RWPE2 (cell line): Measurements from ENCODE around the gene NAA15.
"Not testable (repeated sequence)": the region's sequence is repeated elsewhere in the genome, so short reads cannot be mapped to it uniquely, and the experiment has no call there.

ENCODE experiments used
- ATAC-seq: fragments of 200-7000 bp; cut with Tn5 transposase; 3 replicates; pipeline ENCODE4 v1.9.1; 2021; ENCODE audit warnings: low read depth
- DNase-seq: peaks from one replicate; pipeline ENCODE4 v3.0.0-alpha.2; 2020; ENCODE audit warnings: low spot score
- H3K27ac ChIP-seq: fragments of 450-650 bp; 2 replicates; pipeline ENCODE4 v1.5.1; 2017; ENCODE audit warnings: mild to moderate bottlenecking; ENCODE audit not compliant: poor library complexity, severe bottlenecking
- H3K27me3 ChIP-seq: fragments of 250-450 bp; sonication (Bioruptor Pico); 2 replicates; pipeline ENCODE4 v1.5.1; 2021; ENCODE audit warnings: mild to moderate bottlenecking, moderate library complexity; ENCODE audit not compliant: insufficient read depth, poor library complexity, severe bottlenecking
- H3K36me3 ChIP-seq: fragments of 250-450 bp; sonication (Bioruptor Pico); 2 replicates; pipeline ENCODE4 v1.5.1; 2020; ENCODE audit warnings: low read depth, mild to moderate bottlenecking, moderate library complexity
- H3K4me1 ChIP-seq: fragments of 250-450 bp; sonication (Bioruptor Pico); 2 replicates; pipeline ENCODE4 v1.5.1; 2021; ENCODE audit warnings: mild to moderate bottlenecking, moderate library complexity; ENCODE audit not compliant: insufficient read depth, poor library complexity, severe bottlenecking
- H3K4me3 ChIP-seq: fragments of 250-450 bp; sonication (Bioruptor Pico); 2 replicates; pipeline ENCODE4 v1.5.1; 2021; ENCODE audit warnings: mild to moderate bottlenecking, moderate library complexity; ENCODE audit not compliant: severe bottlenecking
- H3K9me3 ChIP-seq: fragments of 250-450 bp; sonication (Bioruptor Pico); 2 replicates; pipeline ENCODE4 v1.5.1; 2021; ENCODE audit warnings: mild to moderate bottlenecking, moderate library complexity; ENCODE audit not compliant: severe bottlenecking
- CTCF ChIP-seq: fragments of 450-650 bp; IDR thresholded peaks from one replicate; pipeline ENCODE4 v1.5.1; 2017; ENCODE audit warnings: mild to moderate bottlenecking, moderate library complexity; ENCODE audit not compliant: poor library complexity, severe bottlenecking

The NAA15 gene

GRCh38 chr4:139314047-139314800 lies 12.9 kb downstream of the NAA15 start:
- ATAC-seq (no peak), DNase-seq (no peak)
- no peak for TF ChIP-seq CTCF
- peaks cover 10% of the 10 kb centered on the region for H3K36me3 ChIP-seq
- H3K9me3 ChIP-seq = no peaks in the 10 kb centered on the region
- H3K27ac ChIP-seq = no peak overlapping the region
- H3K4me3 ChIP-seq = no peak overlapping the region
- no peaks in the 10 kb centered on the region for H3K27me3 ChIP-seq
- peaks cover 9% of the 10 kb centered on the region for H3K4me1 ChIP-seq

GRCh38 chr4:139315221-139315675 lies 13.9 kb downstream of the NAA15 start:
- no peak overlapping the region for H3K4me3 ChIP-seq
- TF ChIP-seq CTCF = no peak
- H3K36me3 ChIP-seq = peaks cover 6% of the 10 kb centered on the region
- no peaks in the 10 kb centered on the region for H3K27me3 ChIP-seq
- no peaks in the 10 kb centered on the region for H3K9me3 ChIP-seq
- H3K27ac ChIP-seq = no peak overlapping the region
- DNase-seq = no peak
- ATAC-seq = no peak
- peaks cover 5% of the 10 kb centered on the region for H3K4me1 ChIP-seq

GRCh38 chr4:139316733-139317132 lies 15.4 kb downstream of the NAA15 start:
- Histone ChIP-seq H3K27me3 (no peaks in the 10 kb centered on the region), H3K27ac (no peak overlapping the region)
- DNase-seq = no peak

GRCh38 chr4:139317635-139318034 lies 16.3 kb downstream of the NAA15 start:
- ATAC-seq (no peak), DNase-seq (no peak)
- H3K9me3 ChIP-seq = no peaks in the 10 kb centered on the region
- H3K4me3 ChIP-seq = no peak overlapping the region
- TF ChIP-seq CTCF = no peak
- H3K36me3 ChIP-seq = peaks cover 4% of the 10 kb centered on the region; the same call in 1 of the 2 replicates
- no peaks in the 10 kb centered on the region for H3K27me3 ChIP-seq
- H3K27ac ChIP-seq = no peak overlapping the region
- H3K4me1 ChIP-seq = no peaks in the 10 kb centered on the region

More at GRCh38 chr4:139316733-139317132, 15.4 kb downstream of the NAA15 start:
- Histone ChIP-seq H3K36me3 (peaks cover 6% of the 10 kb centered on the region; the same call in 1 of the 2 replicates), H3K4me1 (no peaks in the 10 kb centered on the region), H3K4me3 (no peak overlapping the region), H3K9me3 (no peaks in the 10 kb centered on the region)
- ATAC-seq = no peak
- no peak for TF ChIP-seq CTCF

GRCh38 chr4:139319571-139319970 lies 18.3 kb downstream of the NAA15 start:
- peaks cover 4% of the 10 kb centered on the region for H3K36me3 ChIP-seq
- H3K4me3 ChIP-seq = no peak overlapping the region
- no peaks in the 10 kb centered on the region for H3K27me3 ChIP-seq
- H3K27ac ChIP-seq = no peak overlapping the region
- H3K9me3 ChIP-seq = no peaks in the 10 kb centered on the region
- H3K4me1 ChIP-seq = no peaks in the 10 kb centered on the region
- TF ChIP-seq CTCF = no peak
- ATAC-seq (no peak), DNase-seq (no peak)

- ATAC-seq, H3K27ac ChIP-seq, H3K27me3 ChIP-seq, H3K4me3 ChIP-seq, H3K4me1 ChIP-seq, DNase-seq, H3K9me3 ChIP-seq: not testable (repeated sequence)
- peaks cover 24% of the 10 kb centered on the region for H3K36me3 ChIP-seq
Measured at GRCh38 chr4:139322070-139322469, 20.8 kb downstream of the NAA15 start.

GRCh38 chr4:139322541-139322940 lies 21.2 kb downstream of the NAA15 start:
- not testable (repeated sequence) for ATAC-seq, H3K4me1 ChIP-seq, DNase-seq, H3K4me3 ChIP-seq, H3K9me3 ChIP-seq, H3K27ac ChIP-seq, H3K27me3 ChIP-seq
- peaks cover 29% of the 10 kb centered on the region for H3K36me3 ChIP-seq
